Adrenal gland (tissue), 12 donors: ENCODE results near the gene EVI5L. TPM values are rescaled to one million over a fixed set of nuclear protein-coding genes. Genes with fewer than 3 reads are reported as not detected.
A peak's percentile ranks its signal among the peaks of the same experiment; 100 is the strongest.

ENCODE experiments used
- DNase-seq, 7 donors: peaks; one replicate each; pipeline ENCODE4 v3.0.0-alpha.2; 2019 to 2020
- H3K27ac ChIP-seq, 5 donors: fragments of 200-600 bp; sonication (generic) in 4 of 5; 1 replicate in 3 of 5; 2 replicates in 2 of 5; pipeline versions ENCODE4 v1.5.1 to v1.8.0; 2016 to 2020; ENCODE audit warnings: mild to moderate bottlenecking in 1 of 5
- H3K27me3 ChIP-seq: fragments of 200-600 bp; 2 replicates; pipeline ENCODE4 v1.8.0; 2021
- H3K36me3 ChIP-seq, 2 donors: fragments of 200-600 bp; replicated peaks in 1 of 2; 1 replicate in 1 of 2; 2 replicates in 1 of 2; pipeline versions ENCODE4 v1.5.1 to v1.8.0; 2018 to 2022
- H3K4me1 ChIP-seq, 2 donors: fragments of 200-600 bp; replicated peaks in 1 of 2; 1 replicate in 1 of 2; 2 replicates in 1 of 2; pipeline versions ENCODE4 v1.5.1 to v1.8.0; 2018 to 2021
- H3K4me3 ChIP-seq, 4 donors: fragments of 200-600 bp; sonication (generic) in 3 of 4; one replicate each; pipeline ENCODE4 v1.5.1; 2016 to 2018
- H3K9me3 ChIP-seq, 3 donors: fragments of 200-600 bp; sonication (generic) in 1 of 3; replicated peaks in 1 of 3; 1 replicate in 2 of 3; 2 replicates in 1 of 3; pipeline versions ENCODE4 v1.5.1 to v1.8.0; 2016 to 2021
- POLR2A ChIP-seq, 2 donors: fragments of 450-650 bp; IDR thresholded peaks; one replicate each; pipeline ENCODE4 v1.6.1; 2017; ENCODE audit warnings: antibody characterized with exemption in 2 of 2, mild to moderate bottlenecking in 2 of 2, moderate library complexity in 1 of 2
- WGBS, 4 donors: extraction: QIAGEN DNeasy Blood & Tissue Kit in 2 of 4; methylation state at CpG; one replicate each; pipeline versions ENCODE4 v1.1.5 to v1.1.7; 2013 to 2017; 5-methylcytosine and 5-hydroxymethylcytosine counted together
- intact Hi-C, 2 donors: fragments of 100-400 bp; cut with DNase I; formaldehyde crosslinking; loops; one replicate each; pipeline versions ENCODE4 v1.14.1 to v1.15.0; 2022 to 2023
- polyA plus RNA-seq, 3 donors: library from polyadenylated mRNA; stranded (reverse); fragments of 200-250 nt in 2 of 3; fragments of 350-450 nt in 1 of 3; fragmentation: Illumina TruSeq in 1 of 3; extraction: RNeasy Lipid Tissue Mini Kit (QIAGEN cat#74804) in 1 of 3; gene quantifications; one replicate each; pipeline ENCODE4 v1.2.3, GENCODE V29; 2013 to 2014
- total RNA-seq, 9 donors: library from RNA; depleted of rRNA in 4 of 9; stranded (reverse); fragments of >200 nt in 4 of 9; fragments of 120-200 nt in 1 of 9; fragmentation: NEBNext Ultra II Directional in 1 of 9; extraction: Animal tissue kit (Norgen Biotek cat#: 25700) in 1 of 9; gene quantifications; one replicate each; pipeline versions ENCODE4 v1.1.0 to v1.2.4, GENCODE V29; 2013 to 2023
- TF ChIP-seq, protein P1 (sequence below), 6 experiments: fragments of 450-650 bp in 4 of 6; fragments of 200-600 bp in 2 of 6; sonication (generic) in 1 of 6; IDR thresholded peaks; 1 replicate in 5 of 6; 2 replicates in 1 of 6; pipeline versions ENCODE4 v1.5.1 to v1.8.0; 2016 to 2021; ENCODE audit warnings: antibody characterized with exemption in 6 of 6, mild to moderate bottlenecking in 2 of 6, moderate library complexity in 1 of 6
- donor health status: healthy with polysubstance abuse.
- donor health status: Bipolar disorder and iron deficiency.
- donor health status: DM: yes; HTN: yes; CAD: no.
- donor health status: DM: no; HTN: no; CAD: no.
- donor health status: DM: no; HTN: no; CAD: no.
- donor health status: DM: yes; HTN: yes; CAD: no.

Gene EVI5L
- total and polyA plus RNA-seq, 12 donors: 8.8 to 22.2 (median 20.5) TPM

DNA sequence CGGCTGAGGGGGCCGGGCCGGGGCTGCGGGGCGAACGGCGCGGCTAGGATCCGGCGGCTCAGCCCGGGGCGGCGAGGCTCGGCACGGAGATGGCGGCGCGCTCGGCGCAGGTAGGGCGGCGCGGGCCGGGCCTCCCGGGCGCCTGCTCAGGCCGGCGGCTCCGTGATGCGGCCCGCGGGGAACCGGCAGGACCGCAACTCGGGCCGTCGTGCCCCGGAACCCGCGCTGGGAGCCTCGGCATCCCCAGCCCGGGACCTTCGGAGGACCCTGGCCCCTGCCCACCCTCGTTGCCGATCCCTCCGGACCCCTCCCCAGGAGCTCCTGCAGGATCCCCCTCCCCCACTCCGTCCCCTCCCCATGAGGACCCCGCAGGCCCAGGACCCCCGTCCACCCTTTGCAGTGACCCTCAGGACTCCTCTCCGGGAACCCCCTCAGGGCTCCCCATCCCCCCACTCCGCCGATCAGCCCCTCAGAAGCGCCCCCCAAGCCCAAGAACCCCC, 304 bp downstream of the EVI5L start:
- WGBS, 4 donors: 2 to 13% (median 2%) methylated on average over 3 to 53 of the region's 53 CpGs; no CpG with 5 or more reads in 1 of the 4 donors
- H3K4me3 ChIP-seq: peak overlapping the region in 2 of 4 donors; percentile 48 to 90
- TF ChIP-seq, protein P1, sequence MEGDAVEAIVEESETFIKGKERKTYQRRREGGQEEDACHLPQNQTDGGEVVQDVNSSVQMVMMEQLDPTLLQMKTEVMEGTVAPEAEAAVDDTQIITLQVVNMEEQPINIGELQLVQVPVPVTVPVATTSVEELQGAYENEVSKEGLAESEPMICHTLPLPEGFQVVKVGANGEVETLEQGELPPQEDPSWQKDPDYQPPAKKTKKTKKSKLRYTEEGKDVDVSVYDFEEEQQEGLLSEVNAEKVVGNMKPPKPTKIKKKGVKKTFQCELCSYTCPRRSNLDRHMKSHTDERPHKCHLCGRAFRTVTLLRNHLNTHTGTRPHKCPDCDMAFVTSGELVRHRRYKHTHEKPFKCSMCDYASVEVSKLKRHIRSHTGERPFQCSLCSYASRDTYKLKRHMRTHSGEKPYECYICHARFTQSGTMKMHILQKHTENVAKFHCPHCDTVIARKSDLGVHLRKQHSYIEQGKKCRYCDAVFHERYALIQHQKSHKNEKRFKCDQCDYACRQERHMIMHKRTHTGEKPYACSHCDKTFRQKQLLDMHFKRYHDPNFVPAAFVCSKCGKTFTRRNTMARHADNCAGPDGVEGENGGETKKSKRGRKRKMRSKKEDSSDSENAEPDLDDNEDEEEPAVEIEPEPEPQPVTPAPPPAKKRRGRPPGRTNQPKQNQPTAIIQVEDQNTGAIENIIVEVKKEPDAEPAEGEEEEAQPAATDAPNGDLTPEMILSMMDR (IDR thresholded peaks at IDR 0.05): no peak
- no peak for TF ChIP-seq POLR2A (IDR thresholded peaks at IDR 0.05)
- no peaks in the 10 kb centered on the region for H3K36me3 ChIP-seq
- no peaks in the 10 kb centered on the region for H3K27me3 ChIP-seq
- H3K9me3 ChIP-seq: no peaks in the 10 kb centered on the region
- intact Hi-C loops: no loop called here
- H3K27ac ChIP-seq: peak overlapping the region in 1 of 5 donors; percentile 76
- peak in 4 of 7 donors; percentile 42 to 59 (median 46) for DNase-seq
- peaks cover 5 to 6% of the 10 kb centered on the region in 2 donors for H3K4me1 ChIP-seq

DNA sequence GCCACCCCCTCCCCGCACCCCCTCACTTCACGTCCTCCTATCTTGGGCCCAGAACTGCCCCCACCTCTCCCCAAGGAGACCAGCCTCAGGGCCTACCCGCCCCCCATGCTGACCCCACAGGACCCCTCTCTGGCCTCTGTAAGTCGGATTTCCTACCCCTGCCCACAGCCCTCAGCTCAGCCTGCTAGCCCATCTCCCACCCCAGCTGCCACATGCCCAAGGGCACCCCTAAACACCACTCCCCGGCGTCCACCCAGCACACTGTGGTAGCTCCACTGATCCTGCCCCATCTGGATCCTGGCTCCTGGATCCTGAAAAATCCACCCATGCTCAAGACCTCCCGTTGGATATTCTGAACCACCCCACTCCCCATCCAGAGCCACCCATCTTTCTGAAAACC, 805 bp downstream of the EVI5L start:
- no peak for DNase-seq
- Histone ChIP-seq H3K9me3 (no peaks in the 10 kb centered on the region), H3K4me1 (peaks cover 5 to 6% of the 10 kb centered on the region in 2 donors), H3K4me3 (peak overlapping the region in 2 of 4 donors; percentile 48 to 90), H3K27ac (no peak overlapping the region), H3K27me3 (no peaks in the 10 kb centered on the region), H3K36me3 (no peaks in the 10 kb centered on the region)
- intact Hi-C loops: no loop called here
- 0 to 40% (median 32%) methylated on average over 1 to 7 of the region's 7 CpGs for WGBS, 4 donors
- TF ChIP-seq POLR2A (IDR thresholded peaks at IDR 0.05): no peak
- TF ChIP-seq, protein P1 (IDR thresholded peaks at IDR 0.05): no peak

DNA sequence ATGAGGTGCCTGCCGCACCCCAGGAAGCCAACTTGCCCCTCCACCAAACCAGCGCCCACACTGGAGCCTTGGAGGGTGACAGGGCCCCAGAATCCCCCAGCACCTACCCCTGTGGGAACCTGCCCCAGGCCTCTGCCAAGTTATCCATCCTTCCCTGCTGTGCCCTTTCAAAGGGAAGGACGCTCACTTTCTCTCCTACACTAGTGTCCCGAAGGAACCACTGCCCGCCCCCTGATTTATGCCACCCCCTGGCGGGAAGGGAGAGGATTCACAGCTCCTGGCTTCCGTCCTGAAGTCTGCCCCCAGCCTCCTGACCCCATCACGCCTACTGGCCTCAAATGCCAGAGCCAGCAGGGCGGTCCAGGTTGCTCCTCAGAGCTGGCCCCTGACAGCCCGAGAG, 1.4 kb downstream of the EVI5L start:
- H3K4me3 ChIP-seq: no peak overlapping the region
- peaks cover 5 to 6% of the 10 kb centered on the region in 2 donors for H3K4me1 ChIP-seq
- no peaks in the 10 kb centered on the region for H3K36me3 ChIP-seq
- WGBS, 4 donors: 56 to 75% (median 69%) methylated on average over 4 to 10 of the region's 10 CpGs
- no peaks in the 10 kb centered on the region for H3K9me3 ChIP-seq
- peak overlapping the region in 1 of 5 donors; percentile 24 for H3K27ac ChIP-seq
- TF ChIP-seq, protein P1 (IDR thresholded peaks at IDR 0.05): peak in 1 of 6 experiments; percentile 14
- no peak for TF ChIP-seq POLR2A (IDR thresholded peaks at IDR 0.05)
- intact Hi-C loops: no loop called here
- DNase-seq: peak in 1 of 7 donors; percentile 42
- H3K27me3 ChIP-seq: no peaks in the 10 kb centered on the region

DNA sequence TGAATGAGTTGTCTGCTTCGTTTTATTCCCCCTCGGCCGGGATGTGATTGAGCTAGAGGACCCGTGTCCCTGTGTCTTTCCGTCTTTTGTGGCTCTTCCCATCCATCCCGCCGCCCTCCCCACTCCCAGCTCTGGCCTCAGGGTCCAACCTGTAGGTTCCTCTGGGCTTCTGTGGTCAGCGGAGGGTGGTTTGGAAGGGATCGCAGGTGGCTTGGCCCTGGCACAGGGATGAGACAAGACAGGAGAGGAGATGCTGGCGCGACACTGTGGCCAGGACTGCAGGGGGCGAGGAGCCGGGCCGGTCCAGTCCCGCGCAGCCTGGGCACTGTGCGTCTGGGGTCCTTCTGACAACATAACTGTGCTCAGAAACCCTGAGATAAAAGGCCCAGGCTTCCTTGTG, 2.0 kb downstream of the EVI5L start:
- Histone ChIP-seq H3K27me3 (no peaks in the 10 kb centered on the region), H3K27ac (peak overlapping the region in 1 of 5 donors; percentile 24), H3K4me1 (peaks cover 5 to 6% of the 10 kb centered on the region in 2 donors), H3K36me3 (no peaks in the 10 kb centered on the region), H3K4me3 (no peak overlapping the region), H3K9me3 (no peaks in the 10 kb centered on the region)
- intact Hi-C loops: no loop called here
- WGBS, 4 donors: 83 to 92% (median 91%) methylated on average over 10 to 17 of the region's 17 CpGs
- TF ChIP-seq, protein P1 (IDR thresholded peaks at IDR 0.05): no peak
- no peak for DNase-seq
